ENCODE data around the gene HOXA6.

HOXA6 gene

DNA sequence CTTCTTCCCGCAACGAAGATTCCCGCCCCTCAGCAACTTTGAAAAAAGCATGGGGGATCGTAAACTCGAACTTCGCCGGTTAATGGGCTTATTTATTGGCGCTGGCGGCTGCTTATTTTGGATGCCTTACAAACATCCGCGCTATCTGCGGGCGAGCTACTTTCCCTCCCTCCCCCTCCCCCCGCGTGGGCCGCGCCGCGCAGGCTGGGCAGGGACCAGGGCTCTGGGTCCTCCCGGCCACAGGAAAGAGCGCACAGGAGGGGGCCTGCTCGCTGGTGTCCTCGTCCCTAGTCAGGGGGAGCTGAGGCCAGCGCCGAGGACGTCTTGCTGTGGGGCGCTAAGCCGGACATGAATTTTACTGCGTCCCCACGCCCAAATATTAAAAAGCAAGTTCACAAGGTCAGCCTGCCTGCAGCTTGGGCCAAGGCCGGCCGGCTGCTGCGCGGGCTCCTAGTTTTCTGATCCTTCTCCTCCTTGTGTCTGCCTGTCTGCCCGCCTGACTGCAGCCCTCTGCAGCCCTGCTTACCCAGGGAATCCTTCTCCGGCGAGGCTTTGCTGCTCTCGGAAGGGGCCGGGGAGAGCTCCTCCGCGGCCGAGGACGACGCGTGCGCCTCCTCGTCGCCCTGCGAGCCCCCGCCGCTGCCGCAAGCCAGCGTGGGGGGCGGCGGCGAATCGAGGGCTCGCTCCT lies 25.4 kb upstream of the HOXA6 start:
- no peak for DNase-seq

DNA sequence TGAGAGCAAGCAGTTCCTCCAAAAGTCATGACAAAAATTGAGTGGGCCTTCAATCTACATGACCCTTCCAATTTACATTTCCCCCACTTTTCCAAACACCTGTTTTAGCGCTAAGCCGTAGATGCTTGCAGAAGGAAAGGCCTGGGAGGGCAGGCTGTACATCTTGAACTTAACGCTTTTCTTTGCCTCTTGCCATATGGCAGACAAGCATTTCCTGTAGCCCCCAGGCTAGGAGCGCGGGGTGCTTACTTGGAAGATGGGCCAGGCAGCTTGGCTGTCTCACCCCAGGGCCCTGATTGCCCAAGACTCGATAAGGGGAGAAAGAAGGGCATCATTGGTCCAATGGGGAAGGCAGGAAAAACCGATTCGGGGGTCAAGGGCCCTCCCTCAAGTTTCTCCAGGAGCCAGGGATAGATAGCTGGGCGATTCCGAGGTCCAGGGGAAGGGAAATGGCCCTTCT lies 24.8 kb upstream of the HOXA6 start:
- peak; percentile 28 for DNase-seq

DNA sequence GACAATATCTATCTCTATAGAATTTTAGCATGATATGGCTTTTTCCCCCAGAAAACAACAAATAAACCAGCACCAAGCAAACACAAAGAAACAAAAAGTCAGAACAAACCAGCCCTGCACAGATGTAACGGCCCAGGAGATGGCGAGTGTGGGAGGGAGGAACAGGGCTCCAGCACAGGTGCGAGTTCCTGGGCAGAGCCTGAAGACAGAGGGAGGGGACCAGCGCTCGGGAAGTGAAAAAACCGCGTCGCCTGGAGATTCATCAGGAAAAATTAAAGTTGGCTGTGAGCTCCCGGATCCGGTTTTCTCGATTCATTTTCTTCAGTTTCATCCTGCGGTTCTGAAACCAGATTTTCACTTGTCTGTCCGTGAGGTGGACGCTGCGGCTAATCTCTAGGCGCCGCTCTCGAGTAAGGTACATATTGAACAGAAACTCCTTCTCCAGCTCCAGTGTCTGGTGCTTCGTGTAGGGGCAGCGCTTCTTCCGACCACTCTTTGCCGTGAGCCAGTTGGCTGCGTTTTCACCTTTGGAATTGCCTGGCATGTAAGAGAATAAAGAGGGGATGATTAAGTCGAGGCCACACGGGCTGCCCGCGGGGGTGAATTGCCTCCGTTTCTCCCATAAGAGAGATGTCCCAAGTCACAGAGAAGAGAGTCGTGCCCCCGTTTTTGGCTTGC lies 24.2 kb upstream of the HOXA6 start:
- peak; percentile 32 for DNase-seq

DNA sequence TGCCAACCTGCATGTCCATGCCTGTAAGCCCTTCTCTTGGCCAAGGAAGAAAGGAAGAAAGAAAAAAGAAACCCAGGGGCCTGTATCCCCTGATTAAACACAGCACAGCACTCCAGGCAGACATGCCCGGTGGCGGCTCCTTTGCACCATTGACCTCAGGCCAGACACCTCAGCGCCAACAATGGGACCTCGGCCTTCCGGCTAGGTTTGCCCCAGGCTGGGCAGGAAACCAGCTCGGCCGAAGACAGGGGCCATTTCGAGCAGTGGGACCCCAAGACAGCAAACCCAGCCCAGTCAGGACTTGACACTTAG lies 23.7 kb upstream of the HOXA6 start:
- DNase-seq = peak; percentile 25

DNA sequence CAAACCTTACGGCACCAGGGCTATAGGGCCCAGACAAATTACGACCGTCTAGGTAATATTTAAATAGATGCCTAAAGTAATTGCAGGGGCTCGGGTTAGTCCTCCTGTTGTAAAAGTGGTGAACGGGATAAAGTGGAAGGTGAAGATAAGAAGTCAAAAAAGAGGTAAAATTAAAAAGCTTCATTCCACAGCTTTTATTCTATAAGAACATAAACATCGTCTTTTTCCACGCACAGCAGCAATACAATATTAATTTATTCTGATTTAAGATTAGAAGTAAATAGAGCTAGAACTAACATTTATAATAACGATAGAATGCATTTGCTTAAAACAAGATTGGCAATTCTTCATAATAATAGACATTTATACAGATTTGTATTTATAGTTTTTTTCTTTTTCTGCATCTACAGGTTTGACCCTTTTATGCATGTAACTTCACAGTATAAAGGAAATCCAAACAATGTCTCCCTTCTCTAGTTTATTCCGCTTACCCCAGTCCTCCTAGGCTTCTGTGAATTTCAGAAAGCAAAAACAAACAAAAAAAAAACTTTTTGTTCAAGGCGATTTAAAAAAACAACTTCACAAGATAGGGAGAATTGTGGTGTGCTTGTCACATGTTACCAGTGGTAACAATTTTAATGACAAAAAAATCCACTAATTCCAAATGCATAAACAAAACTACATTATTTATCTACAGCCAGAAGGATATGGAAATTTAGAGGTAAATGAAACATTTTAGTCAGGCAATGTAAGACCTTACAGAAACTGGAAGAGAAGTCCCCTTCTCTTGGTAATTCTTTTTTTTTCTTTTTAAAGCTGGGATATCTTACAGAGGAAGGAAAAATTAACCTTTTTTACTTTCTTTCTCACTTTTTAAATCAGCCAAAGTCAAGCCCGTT lies 23.1 kb upstream of the HOXA6 start:
- DNase-seq = no peak

DNA sequence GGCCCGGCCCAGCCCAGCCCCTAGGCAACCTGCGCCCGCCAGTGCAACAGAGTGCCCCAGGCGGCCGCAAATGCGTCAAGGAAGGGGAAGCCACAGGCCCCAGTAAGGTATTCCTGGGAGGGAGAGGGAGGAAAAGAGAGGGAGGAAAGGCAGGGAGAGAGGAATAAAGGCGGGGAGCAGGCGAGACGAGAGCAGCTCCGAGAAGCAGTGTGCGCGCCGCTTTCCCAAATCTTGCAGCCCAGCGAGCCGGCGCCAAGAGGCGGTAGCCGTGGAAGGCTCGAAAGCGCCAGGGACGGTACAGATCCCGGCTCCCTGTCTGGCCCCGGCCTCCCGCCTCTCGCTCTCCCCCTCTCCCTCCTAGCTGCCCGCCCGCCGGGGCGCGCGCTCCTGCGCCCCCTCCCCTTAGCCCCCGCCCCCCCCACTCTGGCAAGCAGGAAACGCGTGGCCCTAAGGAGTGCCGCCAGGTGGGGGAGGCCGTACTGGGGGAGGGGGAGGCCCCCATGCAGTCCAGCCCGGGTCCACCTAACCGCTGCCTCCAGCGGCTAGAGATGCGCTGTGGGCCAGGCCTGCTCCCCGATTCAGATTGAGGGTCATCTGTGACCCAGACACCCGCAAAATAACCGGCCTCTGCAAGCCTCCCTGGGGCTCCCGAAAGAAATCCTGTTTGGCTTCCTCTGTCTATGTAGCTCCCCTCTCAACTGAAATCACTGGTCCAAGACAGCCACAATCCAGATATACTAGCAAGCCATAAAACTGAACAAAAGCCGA lies 22.3 kb upstream of the HOXA6 start:
- no peak for DNase-seq

DNA sequence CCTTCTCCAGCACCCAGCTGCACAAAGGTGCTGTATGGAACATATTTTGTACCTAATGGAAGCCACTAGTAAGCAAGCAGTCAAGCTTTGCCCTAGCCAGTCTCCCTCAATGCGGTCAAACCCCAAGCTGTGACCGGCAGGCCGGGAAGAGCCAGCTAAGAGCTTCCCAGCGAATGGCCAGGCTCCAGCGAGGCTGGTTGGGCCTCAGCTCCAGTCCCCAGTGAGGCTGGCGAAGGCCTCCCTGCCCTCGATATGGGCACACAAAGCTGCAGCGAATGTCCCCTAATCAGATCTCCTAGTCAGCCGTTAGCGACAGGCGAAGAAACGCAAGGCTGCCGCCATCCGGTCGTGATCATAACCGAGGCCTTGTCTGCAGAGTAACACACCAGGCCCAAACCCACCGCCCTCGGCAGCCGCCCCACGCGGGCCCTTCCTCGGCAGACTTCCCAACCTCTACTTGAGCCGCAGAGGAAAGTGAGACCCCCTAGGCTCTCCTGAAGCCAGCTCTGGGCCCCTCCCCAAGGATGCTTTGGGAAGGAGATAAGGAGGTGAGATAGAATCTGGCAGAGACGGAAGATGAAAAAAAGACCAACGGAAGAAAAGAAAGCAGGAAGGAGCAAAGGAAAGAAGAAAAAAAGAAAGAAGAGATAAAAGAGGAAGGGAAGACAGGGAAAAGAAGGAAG lies 20.8 kb upstream of the HOXA6 start:
- DNase-seq = peak; percentile 49

DNA sequence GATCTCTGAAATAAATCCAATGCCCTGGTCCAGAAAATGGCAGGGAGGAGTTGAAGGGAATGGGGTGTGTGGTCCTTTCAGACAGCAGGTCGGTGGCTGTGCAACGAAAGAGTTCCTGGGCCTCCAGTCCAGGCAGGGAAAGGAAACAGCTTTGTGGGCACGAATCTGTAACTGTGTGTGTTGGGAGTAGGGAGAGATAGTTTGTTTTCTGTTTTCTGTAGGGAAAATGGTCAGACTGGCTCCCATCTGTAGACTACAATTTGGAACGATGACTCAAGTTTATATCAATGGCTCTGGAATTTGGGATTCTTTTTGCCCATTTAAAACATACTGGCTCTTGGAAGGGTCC lies 20.3 kb upstream of the HOXA6 start:
- DNase-seq = no peak

DNA sequence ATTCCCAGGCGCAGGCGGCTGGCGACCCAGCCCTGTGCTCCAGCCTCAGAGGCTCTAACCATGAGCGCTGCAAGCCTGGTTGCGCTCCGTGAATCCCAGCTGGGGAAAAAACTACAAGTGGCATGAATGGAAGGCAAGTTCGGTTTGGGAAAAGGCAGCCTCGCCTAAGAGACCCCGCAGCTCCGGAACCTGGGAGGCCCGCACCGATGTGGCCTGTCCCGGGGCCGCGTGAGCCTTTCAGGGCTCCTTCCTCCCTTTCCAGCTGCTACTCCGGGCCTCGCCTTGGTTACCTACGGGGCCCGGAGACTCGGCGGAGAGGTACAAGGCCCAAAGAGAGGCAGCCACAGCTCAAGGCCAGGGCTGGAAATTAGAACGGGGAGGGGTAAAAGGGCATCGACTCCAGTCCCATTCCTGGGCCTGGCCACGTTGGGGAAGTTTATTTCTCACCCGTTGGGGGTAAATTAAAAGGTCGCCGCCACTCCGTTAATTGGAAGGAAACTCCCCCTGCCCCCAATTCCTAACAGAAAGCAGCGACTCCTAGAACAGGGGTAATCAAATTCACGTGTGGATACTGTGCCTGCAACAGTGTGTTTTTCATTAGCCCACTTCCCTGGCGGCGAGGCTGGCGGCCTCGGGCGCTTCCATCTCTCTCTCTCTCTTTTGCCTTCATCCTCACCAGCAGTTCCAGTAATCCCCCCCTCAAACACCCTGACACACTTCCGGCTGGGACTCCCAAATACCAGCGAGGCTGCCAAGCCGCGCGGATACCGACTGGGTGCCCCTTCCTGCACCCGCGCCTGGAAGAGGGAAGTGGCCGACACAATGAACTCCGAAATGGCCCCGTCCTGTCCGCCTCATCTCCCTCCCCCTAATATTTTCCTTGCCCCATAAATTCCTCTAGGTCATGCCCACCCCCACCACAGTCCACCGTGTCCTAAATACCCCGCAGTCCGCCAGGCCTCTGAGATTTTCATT lies 19.2 kb upstream of the HOXA6 start:
- DNase-seq = no peak

DNA sequence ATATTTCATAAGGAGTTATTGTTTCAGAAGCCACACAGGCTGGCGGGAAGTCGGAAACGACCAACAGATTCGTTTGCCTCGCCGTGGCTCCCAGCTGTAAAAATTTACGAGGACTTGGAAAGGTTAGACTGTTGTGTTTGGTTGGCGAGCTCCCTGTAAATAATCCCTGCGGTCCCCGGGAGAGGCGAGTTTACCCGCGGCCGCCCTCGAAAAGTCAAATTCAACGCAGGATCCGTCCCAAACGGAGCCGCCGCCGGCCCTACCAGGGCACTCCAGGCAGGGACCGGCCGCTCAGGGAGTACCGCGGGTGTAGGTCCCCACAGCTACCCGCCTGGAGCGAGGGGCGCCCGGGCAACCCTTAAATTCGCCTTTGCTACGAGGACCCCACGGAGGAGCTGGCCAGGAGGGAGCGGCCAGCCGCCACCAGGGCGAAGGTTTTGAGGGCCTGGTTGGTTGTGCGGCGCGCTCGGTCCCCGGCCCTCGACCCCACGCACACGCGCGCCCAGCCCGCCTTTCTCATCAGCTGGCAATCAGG lies 18.5 kb upstream of the HOXA6 start:
- peak; percentile 40 for DNase-seq

DNA sequence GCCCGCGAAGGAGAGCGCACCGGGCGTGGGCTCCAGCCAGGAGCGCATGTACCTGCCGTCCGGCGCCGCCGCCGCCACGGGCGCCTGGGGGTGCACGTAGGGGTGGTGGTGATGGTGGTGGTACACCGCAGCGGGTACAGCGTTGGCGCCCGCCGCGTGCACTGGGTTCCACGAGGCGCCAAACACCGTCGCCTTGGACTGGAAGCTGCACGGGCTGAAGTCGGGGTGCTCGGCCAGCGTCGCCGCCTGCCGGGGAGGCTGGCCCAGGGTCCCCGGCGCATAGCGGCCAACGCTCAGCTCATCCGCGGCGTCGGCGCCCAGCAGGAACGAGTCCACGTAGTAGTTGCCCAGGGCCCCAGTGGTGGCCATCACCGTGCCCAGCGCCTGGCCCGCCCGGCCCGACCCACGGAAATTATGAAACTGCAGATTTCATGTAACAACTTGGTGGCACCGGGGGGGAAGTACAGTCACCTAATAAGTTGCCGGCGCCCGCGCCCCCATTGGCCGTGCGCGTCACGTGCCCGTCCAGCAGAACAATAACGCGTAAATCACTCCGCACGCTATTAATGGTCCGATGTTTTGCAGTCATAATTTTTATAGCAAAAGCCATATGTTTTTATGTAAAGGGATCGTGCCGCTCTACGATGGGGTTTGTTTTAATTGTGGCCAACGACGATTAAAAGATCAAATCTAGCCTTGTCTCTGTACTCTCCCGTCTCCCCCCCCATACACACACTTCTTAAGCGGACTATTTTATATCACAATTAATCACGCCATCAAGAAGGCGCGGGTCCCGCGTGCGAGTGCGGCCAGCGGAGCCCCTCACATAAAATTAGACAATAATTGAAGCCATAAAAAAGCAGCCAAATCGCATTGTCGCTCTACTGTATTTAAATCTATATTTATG lies 17.8 kb upstream of the HOXA6 start, which contains the start of gene HOXA9:
Gene HOXA9, minus strand, starts transcription at position 449 of the 907 bp plus-strand sequence. Its CDS starts 80 bp downstream, at position 369.
- DNase-seq = peak; percentile 42

DNA sequence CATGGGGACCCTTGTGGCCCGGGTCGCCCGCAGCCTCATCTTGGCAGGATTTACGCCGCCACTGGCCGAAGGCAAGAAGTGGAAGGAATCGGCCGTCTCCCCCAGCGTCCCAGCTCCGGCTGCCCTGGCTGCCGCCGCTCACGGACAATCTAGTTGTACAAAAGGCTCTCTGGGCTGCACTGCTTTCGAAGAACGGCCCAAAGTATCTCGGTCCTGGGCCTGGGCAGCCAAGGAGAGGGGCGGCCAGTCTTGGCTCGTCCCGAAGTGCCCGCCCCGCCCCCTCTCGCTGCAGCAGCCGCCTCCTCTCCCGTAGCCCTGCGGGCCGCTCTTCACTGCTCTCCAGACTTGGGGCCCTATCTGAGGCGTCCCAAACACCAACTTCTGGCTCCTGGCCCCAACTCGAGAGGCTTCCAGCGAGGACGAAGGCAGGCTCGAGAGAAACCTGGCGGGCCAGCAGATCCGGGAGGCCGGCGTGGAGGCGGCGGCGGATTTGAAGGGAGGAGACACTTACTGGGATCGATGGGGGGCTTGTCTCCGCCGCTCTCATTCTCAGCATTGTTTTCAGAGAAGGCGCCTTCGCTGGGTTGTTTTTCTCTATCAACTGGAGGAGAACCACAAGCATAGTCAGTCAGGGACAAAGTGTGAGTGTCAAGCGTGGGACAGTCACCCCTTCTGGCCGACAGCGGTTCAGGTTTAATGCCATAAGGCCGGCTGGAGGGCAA lies 17.0 kb upstream of the HOXA6 start:
- peak; percentile 37 for DNase-seq

DNA sequence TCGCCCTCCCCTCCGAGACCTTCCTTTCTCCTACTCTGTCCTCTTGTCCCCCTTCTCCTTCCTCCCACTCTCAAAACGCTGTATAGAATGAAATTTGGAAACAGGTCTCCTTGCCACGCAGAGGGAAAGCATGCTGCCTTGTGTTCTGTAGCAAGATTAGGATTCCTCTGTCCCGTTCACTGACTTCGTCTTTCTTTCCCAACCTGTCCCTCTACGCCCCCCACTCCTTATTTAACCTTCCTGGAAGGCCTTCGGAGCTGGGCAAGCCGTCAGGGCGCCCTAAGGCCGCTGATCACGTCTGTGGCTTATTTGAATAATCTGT lies 16.4 kb upstream of the HOXA6 start:
- no peak for DNase-seq

DNA sequence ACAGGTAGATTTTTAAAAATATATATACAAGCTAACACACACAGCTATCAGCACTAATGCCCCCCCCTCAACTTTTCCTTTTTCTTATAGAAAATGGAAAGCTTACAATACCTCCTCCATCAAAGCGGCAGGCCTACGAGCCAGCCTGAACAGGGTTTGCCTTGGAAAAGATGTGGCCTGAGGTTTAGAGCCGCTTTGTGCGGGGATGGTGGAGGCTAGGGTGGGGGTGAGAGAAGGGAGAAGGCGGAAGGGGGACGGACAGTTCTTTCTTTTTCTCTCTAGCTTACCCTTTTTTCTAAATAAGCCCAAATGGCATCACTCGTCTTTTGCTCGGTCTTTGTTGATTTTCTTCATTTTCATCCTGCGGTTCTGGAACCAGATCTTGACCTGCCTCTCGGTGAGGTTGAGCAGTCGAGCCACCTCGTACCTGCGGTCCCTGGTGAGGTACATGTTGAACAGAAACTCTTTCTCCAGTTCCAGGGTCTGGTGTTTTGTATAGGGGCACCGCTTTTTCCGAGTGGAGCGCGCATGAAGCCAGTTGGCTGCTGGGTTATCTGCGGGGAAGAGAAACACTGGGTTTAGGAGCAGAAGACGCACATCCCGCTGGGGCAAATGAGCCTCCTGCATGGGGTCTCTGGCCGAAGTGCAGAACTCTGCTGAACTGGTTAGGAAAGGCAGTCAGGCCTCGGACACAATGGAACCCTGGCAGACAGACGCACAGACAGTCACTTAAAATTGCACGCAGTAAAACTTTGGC lies 15.9 kb upstream of the HOXA6 start:
- peak; percentile 11 for DNase-seq

DNA sequence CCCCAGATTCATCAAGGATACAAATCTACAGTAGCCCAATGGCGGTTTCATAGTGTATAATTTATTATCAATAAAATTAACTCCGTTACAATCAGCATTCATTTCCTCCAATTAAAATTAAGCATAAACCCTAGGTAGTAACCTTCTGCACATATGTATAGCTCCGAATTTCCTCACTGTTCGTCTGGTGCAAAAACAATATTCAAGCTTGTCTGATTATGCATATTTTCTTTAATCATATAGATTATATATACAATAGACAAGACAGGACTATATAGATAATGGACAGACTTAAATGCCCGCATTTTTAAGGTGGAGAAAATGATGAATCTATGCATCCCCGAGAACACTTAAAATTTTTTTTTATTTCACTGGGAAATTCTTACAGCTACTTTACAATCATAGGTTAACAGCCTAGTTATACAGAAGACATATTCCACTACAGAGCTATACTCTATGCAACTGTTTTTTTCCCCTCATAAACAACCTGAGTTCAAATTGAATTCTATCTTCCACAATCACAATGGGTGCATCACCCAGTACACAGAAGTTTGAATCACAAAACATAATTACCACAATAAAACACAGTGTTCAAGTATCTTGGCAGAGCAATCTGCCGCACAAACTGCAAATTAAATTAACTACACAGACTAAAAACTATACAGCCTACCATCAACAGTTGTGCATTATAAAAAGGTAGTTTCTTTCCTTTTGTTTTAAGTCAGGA lies 15.2 kb upstream of the HOXA6 start:
- DNase-seq = no peak

DNA sequence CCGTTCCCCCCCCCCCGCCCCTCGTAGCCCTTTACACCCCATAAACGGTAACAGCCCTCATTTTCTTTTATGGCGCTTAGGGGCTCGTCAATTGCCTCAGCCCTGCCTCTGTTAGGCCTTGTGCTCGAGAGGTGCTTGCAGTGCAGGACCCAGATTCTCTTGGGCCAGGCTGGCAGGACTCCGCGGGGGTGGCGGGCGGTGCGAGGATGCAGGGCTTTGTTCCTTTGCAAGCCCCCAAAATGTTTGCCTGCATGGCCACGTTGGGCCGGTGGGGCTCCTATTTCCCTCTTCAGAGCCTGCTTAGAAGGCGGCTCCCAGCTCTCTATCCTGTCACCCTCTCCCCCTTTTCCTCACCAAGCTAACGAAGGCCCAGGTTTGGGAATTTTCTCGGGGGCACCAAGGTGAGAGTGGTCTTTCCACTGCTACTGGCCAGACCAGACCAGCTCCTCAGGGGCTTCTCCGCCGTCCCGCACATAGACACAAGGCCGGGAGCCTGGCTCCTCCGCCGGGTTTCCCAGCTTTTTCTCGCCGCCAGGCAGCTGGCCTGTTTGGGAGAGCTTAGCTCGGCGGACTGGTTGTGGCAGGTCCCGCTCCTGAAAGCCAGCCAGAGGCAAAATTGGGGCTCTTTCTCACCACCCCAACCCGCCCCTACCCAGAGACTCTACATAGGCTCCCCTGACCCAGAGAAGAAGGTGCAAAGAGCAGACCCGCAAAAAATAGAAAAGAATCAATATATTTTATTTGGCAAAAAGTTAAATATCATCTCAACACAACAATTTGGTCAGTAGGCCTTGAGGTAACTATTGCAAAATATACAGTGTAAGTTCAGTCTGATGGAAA lies 14.4 kb upstream of the HOXA6 start:
- peak; percentile 23 for DNase-seq

All from activated T-cell treated with anti-CD3 and anti-CD28 coated beads, Interleukin-2, amount 50 U/mL, for 1 hour (primary cell).